HG03565 (cell line): Measurements from ENCODE around the gene DCAF6.
A peak's percentile ranks its signal among the peaks of the same experiment; 100 is the strongest.

ENCODE experiments used
- ATAC-seq: cut with Tn5 transposase; IDR thresholded peaks from one replicate; pipeline ENCODE4 v1.9.1; 2021; ENCODE audit warnings: mild to moderate bottlenecking, moderate library complexity; ENCODE audit not compliant: unreplicated experiment

DCAF6 gene

GRCh38 chr1:168098534-168099320 lies 162.2 kb downstream of the DCAF6 start:
- ATAC-seq, result no peak

GRCh38 chr1:168099337-168099801 lies 162.9 kb downstream of the DCAF6 start:
- no peak for ATAC-seq

GRCh38 chr1:168100315-168101002 lies 164.0 kb downstream of the DCAF6 start:
- no peak for ATAC-seq

- no peak for ATAC-seq
These were observed 164.9 kb downstream of the DCAF6 start for GRCh38 chr1:168101336-168101735.

- ATAC-seq, result no peak
These were observed 166.0 kb downstream of the DCAF6 start for GRCh38 chr1:168102487-168102886.

GRCh38 chr1:168104535-168104934 lies 168.1 kb downstream of the DCAF6 start:
- ATAC-seq, result no peak

GRCh38 chr1:168105846-168106245 lies 169.4 kb downstream of the DCAF6 start:
- no peak for ATAC-seq

GRCh38 chr1:168106274-168106673 lies 169.8 kb downstream of the DCAF6 start:
- ATAC-seq, result no peak

- no peak for ATAC-seq
These were observed 174.5 kb downstream of the DCAF6 start for GRCh38 chr1:168110896-168111545.

GRCh38 chr1:168112673-168113305 lies 176.3 kb downstream of the DCAF6 start:
- ATAC-seq, result peak; percentile 40

GRCh38 chr1:168114845-168115244 lies 178.4 kb downstream of the DCAF6 start:
- ATAC-seq, result no peak

- ATAC-seq, result no peak
These were observed 179.9 kb downstream of the DCAF6 start for GRCh38 chr1:168116327-168116799.

- ATAC-seq, result no peak
These were observed 183.3 kb downstream of the DCAF6 start for GRCh38 chr1:168119750-168120149.

- ATAC-seq, result no peak
These were observed 185.0 kb downstream of the DCAF6 start for GRCh38 chr1:168121401-168122011.

GRCh38 chr1:168125051-168125450 lies 188.6 kb downstream of the DCAF6 start:
- no peak for ATAC-seq
